HepG2 (cell line): Measurements from ENCODE around the gene AIDA. TPM values are rescaled to one million over a fixed set of nuclear protein-coding genes. Genes with fewer than 3 reads are reported as not detected.

Experiments used
- ATF1 ChIP-seq: IDR thresholded peaks from 2 replicates; pipeline ENCODE4 v1.6.1; 2016; ENCODE audit warnings: mild to moderate bottlenecking, control low read depth
- CAMTA2 ChIP-seq: sonication (generic); formaldehyde crosslinking; IDR thresholded peaks from 2 replicates; pipeline ENCODE4 v1.4.0; 2020; ENCODE audit warnings: mild to moderate bottlenecking, missing genetic modification reagents, borderline replicate concordance
- GATAD2A ChIP-seq: IDR thresholded peaks from 2 replicates; pipeline ENCODE4 v1.6.1; 2016
- GZF1 ChIP-seq: sonication (generic); formaldehyde crosslinking; IDR thresholded peaks from 2 replicates; pipeline ENCODE4 v1.5.1; 2020; ENCODE audit warnings: mild to moderate bottlenecking, missing genetic modification reagents
- HOXA5 ChIP-seq: sonication (generic); formaldehyde crosslinking; IDR thresholded peaks from 2 replicates; pipeline ENCODE4 v1.4.0; 2020; ENCODE audit warnings: missing genetic modification reagents
- MTA1 ChIP-seq: sonication (generic); formaldehyde crosslinking; IDR thresholded peaks from 2 replicates; pipeline ENCODE4 v1.4.0; 2020; ENCODE audit warnings: missing genetic modification reagents, mild to moderate bottlenecking, borderline replicate concordance
- SATB2 ChIP-seq: sonication (generic); formaldehyde crosslinking; IDR thresholded peaks from 2 replicates; pipeline ENCODE4 v1.5.0; 2020; ENCODE audit warnings: missing genetic modification reagents
- SRSF9 ChIP-seq: fragments of 200-400 bp; formaldehyde crosslinking; IDR thresholded peaks from 2 replicates; pipeline ENCODE4 v1.6.1; 2018; ENCODE audit warnings: borderline replicate concordance, mild to moderate bottlenecking, low read depth, low read length; ENCODE audit not compliant: insufficient read depth, poor library complexity, severe bottlenecking
- TGIF2 ChIP-seq: IDR thresholded peaks from 2 replicates; pipeline ENCODE4 v1.6.1; 2016; ENCODE audit warnings: control low read depth, missing compliant biosample characterization
- YY1 ChIP-seq: IDR thresholded peaks from 2 replicates; pipeline ENCODE4 v1.6.1; 2011; ENCODE audit warnings: low read length, low read depth, moderate library complexity, mild to moderate bottlenecking; ENCODE audit not compliant: insufficient read depth, insufficient replicate concordance
- ZFX ChIP-seq: sonication (generic); formaldehyde crosslinking; IDR thresholded peaks from 2 replicates; pipeline ENCODE4 v1.4.0; 2020; ENCODE audit warnings: mild to moderate bottlenecking, low read depth, missing genetic modification reagents, moderate library complexity
- ZFY ChIP-seq: sonication (generic); formaldehyde crosslinking; IDR thresholded peaks from 2 replicates; pipeline ENCODE4 v1.4.0; 2020; ENCODE audit warnings: missing genetic modification reagents
- ZNF337 ChIP-seq: sonication (generic); formaldehyde crosslinking; IDR thresholded peaks from 2 replicates; pipeline ENCODE4 v1.5.1; 2020; ENCODE audit warnings: missing genetic modification reagents, low read depth, mild to moderate bottlenecking, borderline replicate concordance
- ZNF382 ChIP-seq: sonication (generic); formaldehyde crosslinking; IDR thresholded peaks from 2 replicates; pipeline ENCODE4 v1.5.0; 2020; ENCODE audit warnings: missing genetic modification reagents, mild to moderate bottlenecking, borderline replicate concordance
- ZNF44 ChIP-seq: sonication (generic); formaldehyde crosslinking; IDR thresholded peaks from 2 replicates; pipeline ENCODE4 v1.5.1; 2020; ENCODE audit warnings: mild to moderate bottlenecking, missing genetic modification reagents
- ZNF672 ChIP-seq: sonication (generic); formaldehyde crosslinking; IDR thresholded peaks from 2 replicates; pipeline ENCODE4 v1.8.1; 2022; ENCODE audit warnings: missing genetic modification reagents
- ZNF724P ChIP-seq: sonication (generic); formaldehyde crosslinking; IDR thresholded peaks from 2 replicates; pipeline ENCODE4 v1.8.0; 2022; ENCODE audit warnings: missing genetic modification reagents, borderline replicate concordance
- polyA plus RNA-seq, 8 experiments: library from polyadenylated mRNA; depleted of rRNA in 3 of 8; stranded (reverse) in 7 of 8; unstranded in 1 of 8; fragments of >200 nt; fragmentation: Illumina TruSeq in 4 of 8; extraction: Trizol in 4 of 8; gene quantifications; 2 replicates each; pipeline versions ENCODE4 v1.2.1 to v1.2.3, GENCODE V29; 2011 to 2016; ENCODE audit warnings: low read depth in 4 of 8, missing spikeins in 1 of 8, mixed read lengths in 1 of 8; ENCODE audit not compliant: insufficient read depth in 1 of 8
- total RNA-seq, 5 experiments: library from RNA; depleted of rRNA; stranded (reverse); fragments of >200 nt; fragmentation: Illumina TruSeq; extraction: Trizol; gene quantifications; 2 replicates each; pipeline ENCODE4 v1.2.3, GENCODE V29; 2016; ENCODE audit warnings: low read depth in 1 of 5
- TF ChIP-seq, protein P1 (sequence below): sonication (generic); formaldehyde crosslinking; IDR thresholded peaks from 2 replicates; pipeline ENCODE4 v1.4.0; 2020; ENCODE audit warnings: missing genetic modification reagents
- TF ChIP-seq, protein P2 (sequence below): sonication (generic); formaldehyde crosslinking; IDR thresholded peaks from 2 replicates; pipeline ENCODE4 v1.4.0; 2020; ENCODE audit warnings: missing genetic modification reagents, borderline replicate concordance
- TF ChIP-seq, protein P3 (sequence below): sonication (generic); formaldehyde crosslinking; IDR thresholded peaks from 2 replicates; pipeline ENCODE4 v1.8.0; 2022; ENCODE audit warnings: mild to moderate bottlenecking, missing genetic modification reagents, borderline replicate concordance

Gene AIDA
- total and polyA plus RNA-seq, 2 of the 13 experiments (the other 11 are each of a cell fraction or from before 2014, with no cell fraction given): 17.5 to 35.4 TPM

DNA sequence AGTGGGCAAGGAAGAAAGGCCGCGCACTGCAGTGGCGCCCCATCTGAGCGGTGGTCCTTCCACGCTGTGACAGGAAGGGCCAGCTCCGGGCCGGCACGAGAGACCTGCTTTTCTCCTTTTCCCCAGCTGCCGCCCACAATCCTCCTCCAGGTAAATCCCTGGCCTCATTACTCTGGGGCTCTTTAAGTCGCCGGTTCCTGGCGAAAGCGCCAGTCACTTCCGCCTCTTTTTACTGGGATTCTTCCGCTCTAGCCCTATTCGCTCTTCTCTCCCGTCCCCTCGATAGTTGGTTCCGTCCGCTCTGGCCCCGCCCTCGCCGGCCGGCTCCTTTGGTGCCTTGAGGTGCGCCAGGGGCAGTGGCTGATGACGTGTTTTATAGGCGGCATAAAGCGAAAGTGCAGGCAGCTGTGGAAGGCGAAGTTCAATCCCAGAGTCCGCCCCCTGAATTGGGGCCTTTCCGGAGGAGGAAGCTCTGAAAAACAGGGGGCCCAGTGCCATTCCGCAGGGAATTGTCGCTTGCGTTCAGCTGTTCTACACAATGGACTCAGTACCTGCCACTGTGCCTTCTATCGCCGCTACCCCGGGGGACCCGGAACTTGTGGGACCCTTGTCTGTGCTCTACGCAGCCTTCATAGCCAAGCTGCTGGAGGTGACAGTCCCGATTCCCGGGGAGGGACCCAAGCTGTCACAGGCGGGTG, 68.2 kb downstream of the AIDA start (continued):
- TF ChIP-seq, protein P1, sequence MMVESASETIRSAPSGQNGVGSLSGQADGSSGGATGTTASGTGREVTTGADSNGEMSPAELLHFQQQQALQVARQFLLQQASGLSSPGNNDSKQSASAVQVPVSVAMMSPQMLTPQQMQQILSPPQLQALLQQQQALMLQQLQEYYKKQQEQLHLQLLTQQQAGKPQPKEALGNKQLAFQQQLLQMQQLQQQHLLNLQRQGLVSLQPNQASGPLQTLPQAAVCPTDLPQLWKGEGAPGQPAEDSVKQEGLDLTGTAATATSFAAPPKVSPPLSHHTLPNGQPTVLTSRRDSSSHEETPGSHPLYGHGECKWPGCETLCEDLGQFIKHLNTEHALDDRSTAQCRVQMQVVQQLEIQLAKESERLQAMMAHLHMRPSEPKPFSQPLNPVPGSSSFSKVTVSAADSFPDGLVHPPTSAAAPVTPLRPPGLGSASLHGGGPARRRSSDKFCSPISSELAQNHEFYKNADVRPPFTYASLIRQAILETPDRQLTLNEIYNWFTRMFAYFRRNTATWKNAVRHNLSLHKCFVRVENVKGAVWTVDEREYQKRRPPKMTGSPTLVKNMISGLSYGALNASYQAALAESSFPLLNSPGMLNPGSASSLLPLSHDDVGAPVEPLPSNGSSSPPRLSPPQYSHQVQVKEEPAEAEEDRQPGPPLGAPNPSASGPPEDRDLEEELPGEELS: peak; percentile 57
- peak; percentile 78 for TF ChIP-seq GATAD2A (CRISPR knock-in tag)
- TF ChIP-seq, protein P2, sequence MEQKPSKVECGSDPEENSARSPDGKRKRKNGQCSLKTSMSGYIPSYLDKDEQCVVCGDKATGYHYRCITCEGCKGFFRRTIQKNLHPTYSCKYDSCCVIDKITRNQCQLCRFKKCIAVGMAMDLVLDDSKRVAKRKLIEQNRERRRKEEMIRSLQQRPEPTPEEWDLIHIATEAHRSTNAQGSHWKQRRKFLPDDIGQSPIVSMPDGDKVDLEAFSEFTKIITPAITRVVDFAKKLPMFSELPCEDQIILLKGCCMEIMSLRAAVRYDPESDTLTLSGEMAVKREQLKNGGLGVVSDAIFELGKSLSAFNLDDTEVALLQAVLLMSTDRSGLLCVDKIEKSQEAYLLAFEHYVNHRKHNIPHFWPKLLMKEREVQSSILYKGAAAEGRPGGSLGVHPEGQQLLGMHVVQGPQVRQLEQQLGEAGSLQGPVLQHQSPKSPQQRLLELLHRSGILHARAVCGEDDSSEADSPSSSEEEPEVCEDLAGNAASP (CRISPR knock-in tag): peak; percentile 35
- peak; percentile 82 for TF ChIP-seq ZFX (CRISPR knock-in tag)
- 0 out of 2 replicates have a peak, but pooled peaks have one; percentile 12 for TF ChIP-seq ZNF724P
- no peak for TF ChIP-seq SRSF9
- no peak for TF ChIP-seq ZNF672
- TF ChIP-seq ZNF44 (CRISPR knock-in tag): 0 out of 2 replicates have a peak, but pooled peaks have one; percentile 39
- TF ChIP-seq HOXA5 (CRISPR knock-in tag): peak; percentile 73; the same call in 1 of the 2 replicates
- peak; percentile 58 for TF ChIP-seq YY1
- no peak for TF ChIP-seq GZF1 (CRISPR knock-in tag)
- TF ChIP-seq, protein P3, sequence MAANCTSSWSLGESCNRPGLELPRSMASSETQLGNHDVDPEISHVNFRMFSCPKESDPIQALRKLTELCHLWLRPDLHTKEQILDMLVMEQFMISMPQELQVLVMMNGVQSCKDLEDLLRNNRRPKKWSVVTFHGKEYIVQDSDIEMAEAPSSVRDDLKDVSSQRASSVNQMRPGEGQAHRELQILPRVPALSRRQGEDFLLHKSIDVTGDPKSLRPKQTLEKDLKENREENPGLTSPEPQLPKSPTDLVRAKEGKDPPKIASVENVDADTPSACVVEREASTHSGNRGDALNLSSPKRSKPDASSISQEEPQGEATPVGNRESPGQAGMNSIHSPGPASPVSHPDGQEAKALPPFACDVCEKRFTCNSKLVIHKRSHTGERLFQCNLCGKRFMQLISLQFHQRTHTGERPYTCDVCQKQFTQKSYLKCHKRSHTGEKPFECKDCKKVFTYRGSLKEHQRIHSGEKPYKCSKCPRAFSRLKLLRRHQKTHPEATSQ (CRISPR knock-in tag): peak; percentile 31; the same call in 1 of the 2 replicates
- 0 out of 2 replicates have a peak, but pooled peaks have one; percentile 21 for TF ChIP-seq ZNF337 (CRISPR knock-in tag)
- TF ChIP-seq TGIF2: peak; percentile 77; the same call in 1 of the 2 replicates
- TF ChIP-seq ATF1 (CRISPR knock-in tag): peak; percentile 98
- peak; percentile 78; the same call in 1 of the 2 replicates for TF ChIP-seq ZFY
- no peak for TF ChIP-seq CAMTA2 (CRISPR knock-in tag)
- peak; percentile 53; the same call in 1 of the 2 replicates for TF ChIP-seq MTA1 (CRISPR knock-in tag)
- no peak for TF ChIP-seq ZNF382
- TF ChIP-seq SATB2 (CRISPR knock-in tag): no peak
